ENCODE results near the gene CHPF2.

- TF ChIP-seq YY1 (IDR thresholded peaks at IDR 0.05; ENCODE audit: insufficient read depth, insufficient read length) (no peak), SUZ12 (IDR thresholded peaks at IDR 0.05; ENCODE audit: extremely low read depth, insufficient read depth, insufficient read length) (no peak), ZNF274 (IDR thresholded peaks at IDR 0.05; ENCODE audit: low read depth, low read length) (no peak)
Observed at GRCh38 chr7:151272405-151272804, 40.1 kb downstream of the CHPF2 start.
